ENCODE measurements around the gene ARHGEF3. TPM values are rescaled to one million over a fixed set of nuclear protein-coding genes. Genes with fewer than 3 reads are reported as not detected.

Gene ARHGEF3
- total and polyA plus RNA-seq, 2 experiments from 2014 or later = 41.7 to 63.8 TPM

DNA sequence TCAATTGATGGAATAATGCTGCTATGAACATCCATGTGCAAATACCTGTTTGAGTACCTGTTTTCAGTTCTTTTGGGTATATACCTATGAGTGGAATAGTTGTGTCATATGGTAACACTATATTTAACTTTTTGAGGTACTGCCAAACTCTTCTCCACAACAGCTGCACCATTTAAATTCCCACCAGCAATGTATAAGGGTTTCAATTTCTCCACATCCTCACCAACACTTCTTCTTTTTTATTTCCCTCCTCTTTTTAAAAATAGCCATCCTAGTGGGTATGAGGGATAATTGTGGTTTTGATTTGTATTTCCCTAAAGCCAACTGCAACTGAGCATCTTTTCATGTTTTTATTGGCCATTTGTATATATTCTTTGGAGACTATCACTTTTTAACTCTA, 31.3 kb upstream of the ARHGEF3 start:
- Histone ChIP-seq H3K4me3 (no peak overlapping the region), H3K9me2 (replicated peaks; ENCODE audit: insufficient read depth) (no peaks in the 10 kb centered on the region), H3K9me3 (ENCODE audit: low read depth) (no peaks in the 10 kb centered on the region), H3K4me2 (no peak overlapping the region), H3K4me1 (ENCODE audit: insufficient read depth) (peaks cover 9% of the 10 kb centered on the region), H4K20me1 (ENCODE audit: insufficient read depth, poor library complexity, severe bottlenecking) (no peaks in the 10 kb centered on the region), H3K27ac (no peak overlapping the region), H2AFZ (no peak overlapping the region), H3K27me3 (no peaks in the 10 kb centered on the region), H3K79me2 (no peaks in the 10 kb centered on the region), H3K36me3 (replicated peaks; ENCODE audit: insufficient read depth, low read depth) (no peaks in the 10 kb centered on the region)
- TF ChIP-seq, protein P1, sequence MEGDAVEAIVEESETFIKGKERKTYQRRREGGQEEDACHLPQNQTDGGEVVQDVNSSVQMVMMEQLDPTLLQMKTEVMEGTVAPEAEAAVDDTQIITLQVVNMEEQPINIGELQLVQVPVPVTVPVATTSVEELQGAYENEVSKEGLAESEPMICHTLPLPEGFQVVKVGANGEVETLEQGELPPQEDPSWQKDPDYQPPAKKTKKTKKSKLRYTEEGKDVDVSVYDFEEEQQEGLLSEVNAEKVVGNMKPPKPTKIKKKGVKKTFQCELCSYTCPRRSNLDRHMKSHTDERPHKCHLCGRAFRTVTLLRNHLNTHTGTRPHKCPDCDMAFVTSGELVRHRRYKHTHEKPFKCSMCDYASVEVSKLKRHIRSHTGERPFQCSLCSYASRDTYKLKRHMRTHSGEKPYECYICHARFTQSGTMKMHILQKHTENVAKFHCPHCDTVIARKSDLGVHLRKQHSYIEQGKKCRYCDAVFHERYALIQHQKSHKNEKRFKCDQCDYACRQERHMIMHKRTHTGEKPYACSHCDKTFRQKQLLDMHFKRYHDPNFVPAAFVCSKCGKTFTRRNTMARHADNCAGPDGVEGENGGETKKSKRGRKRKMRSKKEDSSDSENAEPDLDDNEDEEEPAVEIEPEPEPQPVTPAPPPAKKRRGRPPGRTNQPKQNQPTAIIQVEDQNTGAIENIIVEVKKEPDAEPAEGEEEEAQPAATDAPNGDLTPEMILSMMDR (IDR thresholded peaks at IDR 0.05; ENCODE audit: poor library complexity) = no peak
- no peak for TF ChIP-seq EZH2phosphoT487 (IDR thresholded peaks at IDR 0.05; ENCODE audit: low read depth, severe bottlenecking, unreplicated experiment)
- TF ChIP-seq EZH2 (IDR thresholded peaks at IDR 0.05; ENCODE audit: borderline replicate concordance) = no peak
- no peak for DNase-seq (ENCODE audit: low spot score)

DNA sequence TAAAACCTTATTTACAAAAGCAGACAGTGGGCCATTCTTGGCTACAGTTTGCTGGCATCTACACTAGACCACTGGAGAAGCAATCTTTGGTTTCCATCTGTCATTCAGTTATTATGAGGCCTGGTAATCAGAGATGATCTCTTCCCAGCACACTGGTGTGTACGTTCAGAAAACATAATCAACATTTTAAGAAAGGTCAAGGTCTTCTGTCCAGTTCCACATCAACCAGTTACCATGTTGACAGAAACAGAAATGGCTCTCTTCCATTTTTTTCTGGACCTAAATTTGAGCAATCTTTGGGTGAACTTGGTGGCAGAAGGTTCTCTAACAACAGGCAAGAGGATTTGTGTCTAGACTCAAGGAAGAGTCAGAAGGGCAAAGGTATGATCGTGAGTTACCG, 29.8 kb upstream of the ARHGEF3 start:
- TF ChIP-seq EZH2phosphoT487 (IDR thresholded peaks at IDR 0.05; ENCODE audit: low read depth, severe bottlenecking, unreplicated experiment) = no peak
- no peak for TF ChIP-seq EZH2 (IDR thresholded peaks at IDR 0.05; ENCODE audit: borderline replicate concordance)
- TF ChIP-seq, protein P1 (IDR thresholded peaks at IDR 0.05; ENCODE audit: poor library complexity) = no peak
- no peaks in the 10 kb centered on the region for H3K9me3 ChIP-seq (ENCODE audit: low read depth)
- H3K4me3 ChIP-seq = no peak overlapping the region
- H3K79me2 ChIP-seq = peaks cover under 1% of the 10 kb centered on the region
- no peak for DNase-seq (ENCODE audit: low spot score)
- H3K4me1 ChIP-seq (ENCODE audit: insufficient read depth) = peaks cover 9% of the 10 kb centered on the region
- H3K27me3 ChIP-seq = no peaks in the 10 kb centered on the region
- no peaks in the 10 kb centered on the region for H4K20me1 ChIP-seq (ENCODE audit: insufficient read depth, poor library complexity, severe bottlenecking)
- WGBS (ENCODE audit: low lambda C conversion rate, missing lambda C conversion rate) = 84% methylated on average over 3 of the region's 3 CpGs
- H3K36me3 ChIP-seq (replicated peaks; ENCODE audit: insufficient read depth, low read depth) = no peaks in the 10 kb centered on the region
- no peaks in the 10 kb centered on the region for H3K9me2 ChIP-seq (replicated peaks; ENCODE audit: insufficient read depth)
- H3K4me2 ChIP-seq = no peak overlapping the region
- no peak overlapping the region for H2AFZ ChIP-seq
- no peak overlapping the region for H3K27ac ChIP-seq

DNA sequence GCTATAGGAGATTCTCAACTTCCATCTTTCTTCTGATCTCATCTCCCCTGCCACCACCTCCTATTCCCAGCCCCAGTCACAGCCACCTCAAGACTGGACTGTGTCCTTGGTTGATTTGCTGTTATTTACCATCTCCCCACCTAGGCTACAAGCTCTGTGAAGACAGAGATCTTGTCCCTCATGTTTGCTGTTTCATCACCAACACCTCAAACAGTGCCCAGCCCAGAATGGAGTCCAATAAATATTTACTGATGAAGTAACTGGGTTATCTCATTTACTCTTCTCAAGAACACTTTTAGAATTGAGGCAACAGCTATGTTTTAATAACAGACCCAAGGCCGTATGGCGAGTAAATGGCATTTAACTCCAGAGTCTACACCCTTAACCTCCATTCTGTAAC, 29.1 kb upstream of the ARHGEF3 start:
- TF ChIP-seq EZH2 (IDR thresholded peaks at IDR 0.05; ENCODE audit: borderline replicate concordance) = no peak
- TF ChIP-seq, protein P1 (IDR thresholded peaks at IDR 0.05; ENCODE audit: poor library complexity) = no peak
- no peak for TF ChIP-seq EZH2phosphoT487 (IDR thresholded peaks at IDR 0.05; ENCODE audit: low read depth, severe bottlenecking, unreplicated experiment)
- H3K9me2 ChIP-seq (replicated peaks; ENCODE audit: insufficient read depth) = no peaks in the 10 kb centered on the region
- H2AFZ ChIP-seq = no peak overlapping the region
- no peaks in the 10 kb centered on the region for H3K36me3 ChIP-seq (replicated peaks; ENCODE audit: insufficient read depth, low read depth)
- no peaks in the 10 kb centered on the region for H4K20me1 ChIP-seq (ENCODE audit: insufficient read depth, poor library complexity, severe bottlenecking)
- 79% methylated on average over 2 of the region's 2 CpGs for WGBS (ENCODE audit: low lambda C conversion rate, missing lambda C conversion rate)
- H3K79me2 ChIP-seq = peaks cover 2% of the 10 kb centered on the region
- DNase-seq (ENCODE audit: low spot score) = no peak
- H3K4me1 ChIP-seq (ENCODE audit: insufficient read depth) = peaks cover 11% of the 10 kb centered on the region
- peak overlapping the region; percentile 42 for H3K27ac ChIP-seq
- H3K27me3 ChIP-seq = no peaks in the 10 kb centered on the region
- no peak overlapping the region for H3K4me3 ChIP-seq
- H3K9me3 ChIP-seq (ENCODE audit: low read depth) = no peaks in the 10 kb centered on the region
- H3K4me2 ChIP-seq = no peak overlapping the region

DNA sequence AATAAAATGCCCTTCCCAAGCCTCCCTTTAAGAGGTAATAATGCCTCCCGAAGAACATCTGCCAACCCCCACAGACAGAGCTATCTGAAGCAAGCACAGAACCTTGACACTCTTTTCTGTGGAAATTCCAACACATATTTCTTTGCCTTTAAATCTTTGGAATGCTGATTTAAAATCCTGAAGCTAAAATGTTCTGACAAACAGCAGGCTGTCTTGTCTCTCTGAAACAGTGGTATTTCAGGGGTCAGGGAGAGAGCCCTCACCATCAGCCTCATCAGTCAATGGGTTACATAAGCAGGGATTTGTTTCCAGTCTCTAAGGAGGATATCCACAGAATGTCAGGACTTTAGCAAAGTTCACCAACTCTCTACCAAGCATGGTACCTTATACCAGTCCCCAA, 27.8 kb upstream of the ARHGEF3 start:
- Histone ChIP-seq H3K4me3 (no peak overlapping the region), H3K36me3 (replicated peaks; ENCODE audit: insufficient read depth, low read depth) (no peaks in the 10 kb centered on the region), H3K27me3 (no peaks in the 10 kb centered on the region), H3K9me2 (replicated peaks; ENCODE audit: insufficient read depth) (no peaks in the 10 kb centered on the region), H3K4me2 (no peak overlapping the region), H2AFZ (no peak overlapping the region), H3K9me3 (ENCODE audit: low read depth) (no peaks in the 10 kb centered on the region), H4K20me1 (ENCODE audit: insufficient read depth, poor library complexity, severe bottlenecking) (no peaks in the 10 kb centered on the region), H3K79me2 (peaks cover 2% of the 10 kb centered on the region), H3K4me1 (ENCODE audit: insufficient read depth) (peaks cover 24% of the 10 kb centered on the region), H3K27ac (no peak overlapping the region)
- DNase-seq (ENCODE audit: low spot score) = no peak
- whole genome bisulfite sequencing (ENCODE audit: low lambda C conversion rate, missing lambda C conversion rate) = 41% methylated on average over 1 of the region's 1 CpG
- TF ChIP-seq EZH2 (IDR thresholded peaks at IDR 0.05; ENCODE audit: borderline replicate concordance) (no peak), EZH2phosphoT487 (IDR thresholded peaks at IDR 0.05; ENCODE audit: low read depth, severe bottlenecking, unreplicated experiment) (no peak)
- TF ChIP-seq, protein P1 (IDR thresholded peaks at IDR 0.05; ENCODE audit: poor library complexity) = no peak
